Hematopoietic multipotent progenitor cell treated with erythropoietin and hydrocortisone succinate and interleukin-3 and kit ligand, for 17 days (in vitro differentiated cells): ENCODE data around the gene INHBB.
"Not testable (repeated sequence)": the region's sequence is repeated elsewhere in the genome, so short reads cannot be mapped to it uniquely, and the experiment has no call there.

Source experiments
- DNase-seq: peaks from one replicate; pipeline ENCODE4 v3.0.0-alpha.2; 2015; ENCODE audit warnings: low spot score

The INHBB gene

GRCh38 chr2:120346026-120346666, at the start of gene INHBB:
Gene INHBB (plus strand): TSS chr2:120346136. CDS start chr2:120346189, 53 bp downstream.
- DNase-seq = no peak

DNA sequence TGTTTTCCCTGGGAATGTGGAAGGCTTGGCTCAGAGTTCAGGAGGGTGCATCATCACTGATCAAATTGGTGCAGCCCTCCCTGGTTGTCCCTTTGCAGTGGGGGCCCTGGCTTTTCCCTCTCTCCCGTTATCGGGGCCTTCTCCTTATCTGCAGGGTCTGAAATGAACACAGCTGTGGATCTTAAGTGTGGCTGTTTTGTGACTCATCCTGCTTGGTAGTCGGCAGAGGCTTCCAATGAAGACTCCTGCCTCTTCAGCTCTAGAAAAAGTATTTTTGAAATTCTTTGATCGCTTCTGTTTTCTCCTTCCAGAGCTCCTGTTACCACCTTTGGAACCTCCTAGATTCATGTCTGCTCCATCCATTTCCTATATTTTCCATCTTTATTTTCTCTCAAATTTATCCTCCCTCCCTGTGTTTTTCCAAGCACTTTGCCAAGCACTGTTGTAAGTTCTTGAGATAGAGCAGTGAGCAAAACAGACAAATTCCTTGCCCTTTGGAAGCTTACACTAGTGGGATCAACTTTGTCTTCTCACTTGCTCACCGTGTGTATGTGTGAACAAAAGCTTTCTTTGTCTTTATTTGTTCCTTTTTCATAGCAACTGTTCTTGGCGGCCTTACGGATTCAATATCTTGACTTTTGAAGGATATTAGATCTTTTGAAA, 47.6 kb upstream of the INHBB start:
- DNase-seq = no peak

- DNase-seq = no peak
These were observed 46.9 kb upstream of the INHBB start for GRCh38 chr2:120299004-120299403.

DNA sequence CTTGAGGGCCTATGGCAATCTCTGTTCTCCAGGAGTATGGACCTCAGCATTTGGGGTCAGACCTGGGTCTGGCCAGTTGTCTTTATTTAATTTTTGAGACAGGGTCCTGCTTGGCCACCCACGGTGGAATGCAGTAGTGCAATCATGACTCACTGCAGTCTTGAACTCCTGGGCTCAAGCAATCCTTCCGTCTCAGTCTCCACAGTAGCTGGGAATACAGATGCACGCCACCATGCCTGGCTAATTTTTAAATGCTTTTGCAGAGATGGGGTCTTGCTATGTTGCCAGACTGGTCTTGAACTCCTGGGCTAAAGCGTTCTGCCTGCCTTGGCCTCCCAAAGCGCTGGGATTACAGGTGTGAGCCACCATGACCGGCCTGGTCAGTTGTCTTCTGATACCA, 46.4 kb upstream of the INHBB start:
- DNase-seq = no peak

DNA sequence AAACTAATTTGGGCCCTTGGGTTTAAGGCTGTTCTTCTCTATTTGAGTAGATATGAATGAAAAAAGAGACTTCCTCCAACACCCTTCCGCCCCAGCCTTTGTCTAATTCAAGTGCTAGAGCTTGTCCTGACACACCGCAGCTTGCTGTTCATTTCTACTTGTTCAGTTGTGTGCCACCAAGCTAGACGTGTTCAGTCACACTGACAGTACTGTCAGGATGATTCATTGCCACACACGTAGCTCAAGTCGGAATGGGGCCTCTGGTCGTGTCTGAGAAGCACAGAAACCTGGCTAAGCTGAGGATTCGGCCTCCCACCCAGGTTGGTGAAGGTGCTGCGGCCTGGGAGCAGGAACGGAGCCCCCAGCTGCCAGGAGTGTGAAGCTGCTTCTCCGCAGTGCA, 45.6 kb upstream of the INHBB start:
- DNase-seq = no peak

GRCh38 chr2:120301284-120301683, 44.7 kb upstream of the INHBB start:
- DNase-seq = no peak

- no peak for DNase-seq
These were observed 43.6 kb upstream of the INHBB start for GRCh38 chr2:120302301-120302700.

- no peak for DNase-seq
These were observed 42.8 kb upstream of the INHBB start for GRCh38 chr2:120303177-120303576.

- no peak for DNase-seq
These were observed 40.6 kb upstream of the INHBB start for GRCh38 chr2:120305296-120305695.

GRCh38 chr2:120305937-120306490, 39.9 kb upstream of the INHBB start:
- no peak for DNase-seq

GRCh38 chr2:120307482-120307881, 38.5 kb upstream of the INHBB start:
- no peak for DNase-seq

DNA sequence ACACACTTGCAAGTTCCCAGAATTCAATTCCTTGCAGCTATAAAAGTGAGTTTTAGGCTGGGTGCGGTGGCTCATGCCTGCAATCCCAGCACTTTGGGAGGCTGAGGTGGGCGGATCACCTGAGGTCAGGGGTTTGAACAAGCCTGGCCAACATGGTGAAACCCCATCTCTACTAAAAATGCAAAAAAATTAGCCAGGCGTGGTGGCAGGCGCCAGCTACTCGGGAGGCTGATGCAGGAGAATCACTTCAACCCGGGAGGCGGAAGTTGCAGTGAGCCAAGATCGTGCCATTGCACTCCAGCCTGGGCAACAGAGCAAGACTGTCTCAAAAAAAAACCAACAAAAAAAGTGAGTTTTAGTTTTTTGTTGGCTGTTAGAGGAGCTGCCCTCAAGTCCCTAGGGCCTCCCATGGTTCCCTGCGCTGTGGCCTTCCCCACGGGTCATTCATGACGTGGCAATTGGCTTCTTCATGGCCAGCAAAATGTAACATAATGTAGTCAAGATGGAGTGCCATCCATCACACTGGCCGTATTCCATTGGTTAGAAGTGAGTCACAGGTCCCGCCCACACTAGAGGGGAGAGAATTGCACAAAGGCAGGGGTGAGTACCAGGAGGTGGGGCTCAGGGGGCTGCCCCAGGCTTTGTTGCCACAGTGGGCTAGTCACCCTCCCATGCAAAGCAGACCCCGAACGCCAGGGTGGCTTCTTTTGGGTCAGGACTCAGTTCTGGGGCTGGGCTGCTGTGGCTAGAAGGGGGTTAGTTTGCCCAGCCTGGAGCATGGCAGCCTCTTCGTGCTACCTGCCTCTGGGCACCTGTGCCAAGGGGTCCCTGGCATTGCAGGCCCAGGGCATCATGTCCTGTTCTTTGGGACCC, 37.7 kb upstream of the INHBB start:
- no peak for DNase-seq

DNA sequence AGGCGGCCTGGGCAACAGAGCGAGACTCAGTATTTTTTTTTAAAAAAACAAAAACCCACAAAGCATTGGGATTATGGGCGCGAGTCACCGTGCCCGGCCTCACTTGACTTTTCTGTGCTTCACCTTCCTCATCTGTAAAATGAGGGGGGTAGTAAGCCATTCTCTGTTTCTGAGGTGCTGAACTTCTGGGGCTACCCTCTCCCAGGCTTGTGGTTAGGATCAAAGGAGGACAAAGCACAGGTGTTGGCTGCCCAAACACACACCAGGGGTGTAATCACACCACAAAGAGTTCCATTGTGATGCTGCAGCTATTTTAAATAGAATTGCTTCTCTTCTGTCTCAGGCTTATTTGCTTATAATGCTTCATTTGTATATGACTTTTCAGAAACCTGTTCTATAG, 35.8 kb upstream of the INHBB start:
- no peak for DNase-seq

DNA sequence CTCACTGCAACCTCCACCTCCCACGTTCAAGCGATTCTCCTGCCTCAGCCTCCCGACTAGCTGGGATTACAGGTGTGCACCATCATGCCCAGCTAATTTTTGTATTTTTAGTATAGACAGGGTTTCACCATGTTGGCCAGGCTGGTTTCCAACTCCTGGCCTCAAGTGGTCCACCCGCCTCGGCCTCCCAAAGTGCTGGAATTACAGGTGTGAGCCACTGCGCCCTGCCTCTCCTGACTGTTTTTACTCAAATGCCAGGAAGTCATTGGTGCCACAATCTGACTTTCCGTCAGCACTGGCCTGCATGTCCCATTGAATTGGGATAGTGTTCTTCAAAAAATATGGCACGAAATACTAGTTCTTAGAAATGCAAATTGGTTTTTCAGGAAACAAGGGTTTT, 35.1 kb upstream of the INHBB start:
- not testable (repeated sequence) for DNase-seq

DNA sequence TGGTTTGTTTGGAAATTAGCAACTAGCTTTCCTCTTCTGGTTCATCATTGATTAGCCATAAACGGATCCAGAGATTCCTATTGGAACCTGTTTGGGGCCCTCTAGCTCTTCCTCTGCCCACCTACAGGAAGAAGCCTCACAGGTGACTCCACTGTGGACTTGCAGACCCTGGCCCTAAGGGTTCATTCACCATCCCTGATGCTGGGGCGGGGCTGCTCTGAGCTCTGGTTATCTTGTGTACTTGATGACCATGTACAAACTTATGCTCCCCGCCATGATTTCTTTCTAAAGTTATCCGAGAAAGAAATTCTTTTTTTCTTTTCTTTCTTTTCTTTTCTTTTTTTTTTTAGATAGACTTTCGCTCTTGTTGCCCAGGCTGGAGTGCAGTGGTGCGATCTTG, 33.9 kb upstream of the INHBB start:
- no peak for DNase-seq

DNA sequence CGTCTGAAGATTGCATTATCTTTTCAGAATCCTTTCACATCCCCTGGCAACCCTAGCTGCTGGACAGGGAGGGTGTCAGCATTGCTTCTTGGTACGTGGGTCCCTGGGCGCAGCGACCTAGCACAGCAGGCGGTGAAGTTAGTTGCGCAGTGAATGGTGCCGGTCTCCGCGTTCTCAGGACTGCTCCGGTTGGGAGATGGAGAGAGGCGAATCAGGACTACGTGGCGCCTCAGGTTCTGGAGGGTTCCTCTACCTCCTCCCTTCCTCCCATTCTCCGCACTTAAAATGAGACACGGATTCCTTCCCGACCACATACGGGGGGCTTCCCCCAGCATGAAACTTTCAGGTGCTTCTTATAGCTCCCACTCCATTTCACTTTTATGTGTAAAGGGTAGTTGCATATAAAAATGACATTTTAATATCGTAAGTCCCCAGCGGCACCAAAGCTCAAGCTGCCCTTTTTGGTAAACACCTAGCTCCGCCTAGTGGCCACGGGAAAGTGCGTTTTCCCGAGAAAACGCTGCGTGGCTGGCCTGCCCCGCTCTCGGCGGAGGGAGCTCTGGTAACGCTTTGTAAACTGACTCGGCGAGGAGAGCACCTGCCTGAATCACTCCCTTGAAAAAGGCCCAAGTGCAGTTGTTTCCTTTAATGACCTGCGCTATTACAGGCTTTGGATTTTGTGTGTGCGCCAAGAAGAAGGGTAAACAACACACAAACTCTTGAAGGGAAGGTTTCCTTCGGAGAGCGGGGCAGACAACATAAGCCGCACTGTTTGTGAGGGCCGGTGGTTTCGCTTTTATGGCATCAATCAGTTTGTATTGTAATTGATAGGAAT, 32.9 kb upstream of the INHBB start:
- DNase-seq = peak; percentile 18

GRCh38 chr2:120313695-120314615, 32.0 kb upstream of the INHBB start:
- no peak for DNase-seq

GRCh38 chr2:120314690-120315366, 31.1 kb upstream of the INHBB start:
- no peak for DNase-seq

DNA sequence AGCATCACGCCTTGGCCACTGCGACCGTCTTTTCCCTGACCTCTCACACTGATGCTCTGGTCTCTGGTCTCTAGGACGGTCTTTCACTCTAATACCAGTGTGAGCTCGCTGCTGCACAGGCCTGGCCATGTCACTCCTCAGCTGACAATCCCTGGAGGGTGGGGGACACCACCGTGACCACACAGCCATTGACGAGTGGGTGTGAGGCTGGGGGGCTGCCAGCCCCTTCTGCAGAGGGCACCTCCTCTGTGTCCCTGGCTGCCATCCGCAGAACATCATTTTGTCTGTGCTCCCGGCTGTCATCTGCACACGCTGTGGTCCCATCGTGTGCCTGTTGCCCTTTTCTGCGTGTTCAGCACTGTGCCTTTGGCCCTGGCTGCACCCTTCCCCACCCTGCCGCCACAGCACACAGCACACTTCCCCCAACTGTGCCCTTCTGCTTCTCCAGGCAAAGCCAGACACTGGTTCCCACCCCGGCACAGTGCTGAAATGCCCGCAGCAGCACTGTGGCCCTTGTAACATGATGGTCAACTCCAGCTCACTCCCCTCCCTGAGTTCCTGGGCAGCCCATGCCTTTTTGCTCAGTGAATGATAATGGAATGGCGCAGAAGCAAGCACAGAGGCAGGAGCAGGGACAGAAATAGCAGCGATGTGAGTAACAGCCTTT, 30.4 kb upstream of the INHBB start:
- DNase-seq = no peak

GRCh38 chr2:120316071-120316470, 29.9 kb upstream of the INHBB start:
- DNase-seq = no peak
